DMS53 treated with DMSO at 0.1 percent for 48 hours (cell line): Measurements from ENCODE around the gene SLC26A6.

ENCODE experiments used
- DNase-seq: peaks from one replicate; lab custom pipeline; 2025; ENCODE audit not compliant: unreplicated experiment; lab: John Stamatoyannopoulos, UW

SLC26A6 gene

DNA sequence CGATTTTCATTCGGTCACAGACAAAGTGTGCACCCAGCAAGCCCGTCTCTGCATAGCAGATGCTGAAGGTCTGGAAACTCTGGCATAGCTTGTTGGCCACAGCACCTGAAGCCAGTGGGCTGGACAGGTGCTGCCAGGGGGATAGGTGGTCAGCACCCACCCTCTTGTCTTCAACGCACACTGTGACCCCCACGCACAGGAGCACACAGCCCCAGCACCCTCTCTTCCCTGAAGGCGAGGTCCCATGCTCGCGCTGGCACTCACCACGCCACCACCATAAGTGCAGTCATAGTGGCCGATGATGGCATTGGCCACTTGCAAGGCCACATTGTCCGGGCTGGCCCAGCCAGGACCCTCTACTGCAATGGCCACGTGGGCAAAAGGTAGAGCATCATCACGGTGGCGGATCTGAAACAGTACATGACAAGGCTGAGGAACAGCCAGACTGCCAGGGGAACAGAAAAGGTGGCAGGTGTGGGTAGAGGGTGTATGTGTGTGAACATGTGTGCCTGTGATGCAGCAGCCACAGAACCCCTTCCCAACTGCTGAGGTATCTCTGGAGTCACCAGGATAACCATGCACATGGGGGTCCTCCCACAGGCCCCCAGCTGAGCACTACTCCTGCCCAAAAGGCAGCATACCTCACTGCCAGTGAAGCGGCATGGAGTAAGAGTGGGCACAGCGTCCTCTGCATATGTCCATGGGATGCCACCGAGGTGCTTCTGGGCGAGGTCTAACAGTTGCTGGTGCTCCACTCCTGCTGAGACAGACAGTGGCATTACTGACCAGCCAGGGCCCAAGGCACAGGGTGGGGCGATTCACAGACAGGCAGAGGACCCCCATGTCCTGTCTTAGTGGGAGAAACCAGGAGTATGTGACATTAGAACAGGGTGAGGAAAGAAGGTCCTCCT lies 34.3 kb downstream of the SLC26A6 start:
- DNase-seq = no peak

- DNase-seq = no peak
Measured at GRCh38 chr3:48599509-48600285, 35.6 kb downstream of the SLC26A6 start.

GRCh38 chr3:48599077-48599501 lies 36.2 kb downstream of the SLC26A6 start:
- DNase-seq = no peak

DNA sequence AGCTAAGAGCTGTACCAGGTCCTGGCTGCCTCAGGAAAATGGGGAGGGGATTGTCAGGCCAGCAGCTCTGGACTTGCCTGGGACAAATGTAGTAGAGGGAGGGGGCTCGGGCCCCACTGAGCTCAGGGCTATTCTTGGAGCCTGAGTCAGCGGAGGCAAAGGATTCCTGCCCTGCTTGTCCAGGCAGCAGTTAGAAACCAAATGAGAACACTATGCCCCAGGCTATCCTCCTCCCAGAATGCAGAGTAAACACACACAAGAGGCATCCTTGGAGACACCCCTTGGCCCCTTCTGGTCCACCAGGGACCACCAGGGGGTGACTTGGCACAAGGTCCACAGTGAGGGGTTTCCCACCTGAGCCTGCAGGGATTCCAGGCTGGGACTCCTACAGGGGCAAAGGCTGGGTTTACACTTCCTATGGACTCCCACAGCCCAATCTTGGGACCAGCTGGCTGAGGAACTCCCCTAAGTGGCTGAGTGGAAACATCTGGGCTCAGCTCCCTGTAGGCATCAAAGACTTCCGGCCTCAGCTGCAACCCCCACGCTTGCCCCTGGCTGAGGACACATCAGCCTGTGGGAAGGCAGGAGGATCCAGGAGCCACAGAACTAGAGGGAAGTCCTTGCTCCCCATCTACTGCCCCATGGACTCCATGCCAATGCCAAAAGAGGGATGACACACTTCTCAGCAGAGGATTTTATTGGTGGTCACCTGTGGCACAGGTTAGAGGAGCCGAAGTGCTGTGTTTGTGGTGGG lies 36.8 kb downstream of the SLC26A6 start:
- DNase-seq = no peak

DNA sequence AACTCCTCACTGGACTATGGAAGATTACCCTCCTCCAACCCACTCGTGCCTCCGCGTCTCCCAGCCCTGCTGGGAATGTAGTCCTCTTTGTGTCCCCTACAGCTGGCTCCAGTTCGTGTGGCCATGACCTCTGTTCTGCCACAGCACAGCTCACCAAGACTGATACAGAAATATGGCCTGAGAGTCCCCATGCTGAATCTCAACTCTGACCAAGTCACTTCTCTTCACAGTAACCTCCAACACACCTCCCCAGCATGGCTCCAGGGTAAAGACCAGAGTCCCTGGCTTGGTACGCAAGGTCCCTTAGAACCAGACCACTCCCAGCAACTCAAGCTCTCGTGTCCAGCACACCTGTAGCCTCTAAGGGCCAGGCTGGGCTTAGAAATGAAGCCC lies 37.9 kb downstream of the SLC26A6 start:
- no peak for DNase-seq

DNA sequence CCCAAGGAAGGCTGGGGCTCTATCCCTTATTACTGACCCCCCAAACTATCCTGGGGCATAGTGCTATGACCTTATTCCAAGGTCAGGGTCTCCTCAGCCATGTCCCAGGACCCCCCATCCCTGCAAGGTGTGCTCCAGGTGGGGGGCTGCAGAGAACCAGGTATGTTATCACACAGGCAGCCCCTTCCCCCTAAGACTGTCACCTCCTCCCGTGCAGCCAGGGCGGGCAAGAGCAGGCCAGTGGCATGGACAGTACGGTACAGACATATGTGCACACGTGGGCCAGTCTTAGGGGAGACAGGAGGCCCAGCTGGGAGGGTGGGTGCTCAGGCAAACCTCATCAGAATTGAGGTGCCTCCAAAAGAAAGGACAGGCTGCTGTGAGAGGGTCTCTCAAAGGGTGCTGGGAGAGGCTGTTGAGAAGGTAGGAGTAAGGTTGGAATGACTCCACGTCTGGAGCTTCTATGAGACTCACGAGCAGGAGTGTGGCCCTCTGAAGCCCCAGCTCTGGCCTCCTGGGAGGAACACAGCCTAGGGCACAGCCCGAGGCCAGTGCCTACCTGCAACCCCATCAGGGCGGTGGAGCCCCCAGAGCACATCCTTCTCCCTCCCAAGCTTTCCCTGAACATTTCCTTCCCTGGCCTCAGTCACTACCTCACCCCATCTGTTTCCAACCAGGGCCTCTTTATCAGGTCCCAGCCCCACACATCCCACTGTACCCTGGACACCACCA lies 38.4 kb downstream of the SLC26A6 start:
- no peak for DNase-seq

- DNase-seq = no peak
Measured at GRCh38 chr3:48596157-48596556, 39.1 kb downstream of the SLC26A6 start.

DNA sequence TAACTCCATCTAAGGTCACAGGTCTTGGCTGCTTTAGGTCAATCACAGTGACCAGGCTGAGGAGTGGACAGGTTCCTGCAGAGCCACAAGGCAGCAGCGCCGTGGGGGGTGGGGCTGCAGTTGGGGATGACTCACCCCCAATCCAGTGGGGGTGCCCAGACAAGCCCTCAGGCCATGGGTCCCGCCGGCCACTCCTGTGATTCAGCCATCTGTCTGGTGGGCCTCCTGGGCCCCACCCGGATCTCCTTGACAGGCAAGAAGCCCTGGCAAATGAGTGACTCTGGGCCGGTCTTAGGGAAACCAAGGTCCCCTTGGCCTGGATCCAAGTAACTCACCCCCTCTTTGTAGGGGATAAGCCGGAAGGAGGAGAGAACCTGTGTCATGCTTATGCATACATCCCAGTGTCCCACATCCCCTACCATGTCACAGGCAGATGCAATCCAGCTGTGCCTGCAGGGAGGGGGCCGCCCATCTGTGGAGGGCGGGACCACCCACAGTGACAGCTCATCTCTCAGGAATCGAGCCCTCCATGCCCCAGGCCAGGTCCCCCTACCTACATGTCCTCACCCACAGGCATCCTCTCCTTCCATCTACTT lies 39.6 kb downstream of the SLC26A6 start:
- no peak for DNase-seq

GRCh38 chr3:48595075-48595525 lies 40.2 kb downstream of the SLC26A6 start, which contains the start of gene COL7A1:
COL7A1 (minus strand) TSS chr3:48595329; CDS start chr3:48595159, 170 bp downstream.
- no peak for DNase-seq

GRCh38 chr3:48594417-48595049 lies 40.7 kb downstream of the SLC26A6 start:
- peak; percentile 16 for DNase-seq

DNA sequence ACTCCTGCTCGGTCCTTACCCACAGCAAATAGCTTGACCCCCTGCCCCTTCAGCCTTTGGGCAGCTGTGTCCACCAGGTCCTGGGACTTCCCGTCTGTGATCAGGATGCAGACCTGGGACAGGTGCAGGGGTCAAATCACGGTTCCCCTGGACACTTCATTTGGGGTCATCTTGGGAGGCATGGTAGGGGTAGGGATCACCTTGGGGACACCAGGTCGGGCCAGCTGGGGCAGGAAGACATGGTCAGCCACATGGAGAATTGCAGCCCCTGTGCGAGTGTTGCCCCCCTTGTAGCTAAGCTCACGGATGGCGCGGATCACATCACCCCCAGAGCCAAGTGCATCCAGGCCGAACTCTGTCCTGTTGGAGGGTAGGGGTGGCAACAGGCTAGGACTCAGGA lies 41.9 kb downstream of the SLC26A6 start:
- DNase-seq = no peak

- DNase-seq = no peak
Measured at GRCh38 chr3:48592519-48593087, 42.7 kb downstream of the SLC26A6 start.

- DNase-seq = no peak
Measured at GRCh38 chr3:48591886-48592518, 43.3 kb downstream of the SLC26A6 start.

DNA sequence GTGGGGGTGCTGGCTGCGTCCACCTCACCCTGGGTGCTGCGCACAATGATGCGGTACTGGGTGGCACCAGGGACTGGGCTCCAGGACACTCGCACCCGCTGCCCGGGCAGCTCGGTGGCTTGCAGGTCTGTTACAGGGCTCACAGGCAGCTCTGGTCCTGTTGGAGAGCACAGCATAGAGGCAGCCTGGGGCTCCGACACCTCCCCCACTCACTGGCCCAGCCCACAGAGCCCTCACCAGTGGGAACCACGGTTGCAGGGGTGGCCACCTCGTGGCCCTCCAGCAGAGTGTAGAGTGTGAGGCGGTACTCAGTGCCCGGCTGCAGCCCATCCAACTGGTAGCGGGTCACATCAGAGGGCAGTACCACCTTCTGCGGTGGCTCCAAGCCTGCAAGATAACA lies 43.8 kb downstream of the SLC26A6 start:
- DNase-seq = no peak

DNA sequence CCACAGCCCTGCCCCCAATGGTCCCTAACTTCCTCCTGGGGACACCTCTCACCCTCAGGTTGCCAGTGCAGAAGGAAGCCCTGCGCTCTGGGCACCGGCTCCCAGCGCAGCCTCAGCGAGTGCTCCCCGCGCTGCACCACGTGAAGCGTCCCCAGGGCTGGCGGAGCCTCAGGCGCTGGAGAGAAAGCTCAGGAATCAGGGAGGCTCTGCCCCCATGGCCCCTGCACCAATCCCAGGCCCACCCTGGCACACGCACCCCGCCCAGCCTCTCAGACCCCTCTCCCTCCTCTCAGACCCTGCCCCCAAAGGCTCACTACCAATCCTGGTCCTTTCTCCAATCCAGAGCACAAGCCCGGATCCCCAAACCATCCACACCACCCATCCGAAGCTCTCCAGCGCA lies 47.0 kb downstream of the SLC26A6 start:
- DNase-seq = no peak

DNA sequence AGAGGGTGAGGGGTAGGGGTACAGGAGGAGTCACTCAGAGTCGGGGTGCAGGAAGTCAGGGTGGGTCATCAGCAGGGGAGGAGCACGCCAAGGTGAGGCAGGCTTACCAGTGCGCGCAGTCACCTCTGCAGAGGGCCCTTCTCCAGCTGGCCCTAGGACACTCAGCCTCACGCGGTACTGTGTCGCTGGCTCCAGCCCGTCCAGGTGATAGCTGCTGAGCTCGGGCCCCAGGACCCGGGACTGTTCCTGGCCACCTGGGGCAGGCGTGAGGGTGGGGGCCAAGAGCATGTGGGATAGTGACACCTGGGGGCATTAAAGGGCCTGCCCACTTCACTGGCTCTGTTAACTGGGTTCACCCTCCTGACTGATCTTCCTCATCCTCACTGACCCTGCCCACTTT lies 47.6 kb downstream of the SLC26A6 start:
- no peak for DNase-seq

GRCh38 chr3:48585411-48585810 lies 49.9 kb downstream of the SLC26A6 start:
- DNase-seq = no peak

DNA sequence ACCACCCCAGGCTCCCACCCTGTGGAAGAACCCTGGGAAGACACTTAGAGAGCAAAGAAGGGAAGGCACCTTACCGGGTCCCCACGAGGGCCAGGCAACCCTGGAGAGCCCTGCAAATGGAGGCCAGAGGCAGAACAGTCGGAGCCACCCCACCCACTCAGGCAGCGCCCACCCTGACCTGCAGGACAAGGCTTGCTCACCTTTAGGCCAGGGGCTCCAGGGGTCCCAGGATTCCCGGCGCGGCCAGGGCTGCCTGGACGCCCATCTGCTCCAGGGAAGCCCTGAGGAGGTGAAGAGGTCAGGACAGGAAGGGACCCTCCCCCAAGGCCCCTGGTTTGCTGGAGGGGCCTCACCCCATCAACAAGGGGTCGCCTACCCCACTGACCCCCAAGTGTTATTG lies 50.4 kb downstream of the SLC26A6 start:
- DNase-seq = no peak
